NCI-H1105 treated with DMSO at 0.1 percent for 48 hours (cell line): Measurements from ENCODE around the gene THBS2.

Source experiments
- DNase-seq: peaks from one replicate; lab custom pipeline; 2025; lab: John Stamatoyannopoulos, UW

The THBS2 gene

DNA sequence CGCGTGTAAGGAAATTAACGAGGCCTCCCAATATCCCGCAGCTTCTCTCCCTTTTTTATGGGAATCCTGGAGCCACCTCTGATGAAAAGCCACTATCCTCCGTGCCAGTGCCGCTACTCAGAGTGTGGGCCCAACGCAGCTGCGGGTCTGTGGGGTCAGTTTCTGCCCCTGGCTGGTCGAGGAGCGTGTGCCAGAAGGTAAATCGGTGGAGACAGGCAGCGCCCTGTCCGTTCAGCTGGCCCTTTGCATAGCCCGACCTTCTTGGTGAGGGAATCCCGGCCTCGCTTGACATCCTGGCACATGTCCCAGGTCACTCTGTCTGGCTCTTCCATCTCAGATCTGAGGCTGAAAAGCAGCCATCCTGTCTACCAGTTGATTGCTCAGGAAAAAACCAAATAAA, 4.6 kb downstream of the THBS2 start:
- no peak for DNase-seq

DNA sequence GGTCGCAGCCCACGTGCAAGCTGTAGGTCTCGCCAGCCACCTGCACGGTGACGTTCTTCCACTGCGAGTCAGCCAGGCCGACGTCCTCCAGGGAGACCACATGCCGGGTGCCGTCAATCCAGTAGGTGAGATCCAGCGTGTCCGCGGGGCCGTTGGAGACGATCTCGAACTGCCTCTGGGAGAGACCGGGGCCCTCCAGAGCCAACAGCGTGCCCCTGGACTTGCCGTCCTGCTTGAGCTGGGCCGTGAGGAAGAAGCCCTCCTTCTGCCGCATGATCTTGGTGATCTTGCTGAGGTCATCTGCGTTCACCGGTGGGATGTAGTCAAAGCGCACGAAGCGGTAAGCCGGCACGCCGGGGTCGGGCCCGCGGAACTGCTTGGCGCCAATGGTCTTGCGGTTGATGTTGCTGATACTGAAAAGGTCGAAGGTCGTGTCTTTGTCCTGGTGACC, 5.1 kb downstream of the THBS2 start:
- no peak for DNase-seq

DNA sequence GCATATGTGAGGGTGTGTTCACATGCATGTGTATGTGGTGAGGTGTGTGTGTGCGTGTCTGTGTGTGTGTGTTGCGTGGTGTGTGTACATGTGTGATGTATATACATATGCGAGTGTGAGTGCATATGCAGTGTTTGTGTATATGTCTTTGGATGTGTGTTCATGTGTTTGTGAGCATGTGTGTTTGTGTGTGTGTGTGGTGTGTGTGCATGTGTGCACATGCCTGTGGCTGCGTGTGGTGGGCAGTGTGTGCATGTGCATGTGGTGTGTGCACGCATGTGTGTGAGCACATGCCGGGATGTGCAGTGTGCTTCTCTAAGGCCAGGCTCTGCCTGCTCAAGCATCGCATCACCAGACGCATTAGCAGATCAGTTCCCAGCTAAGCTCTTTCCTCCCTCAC, 5.7 kb downstream of the THBS2 start:
- DNase-seq = no peak

DNA sequence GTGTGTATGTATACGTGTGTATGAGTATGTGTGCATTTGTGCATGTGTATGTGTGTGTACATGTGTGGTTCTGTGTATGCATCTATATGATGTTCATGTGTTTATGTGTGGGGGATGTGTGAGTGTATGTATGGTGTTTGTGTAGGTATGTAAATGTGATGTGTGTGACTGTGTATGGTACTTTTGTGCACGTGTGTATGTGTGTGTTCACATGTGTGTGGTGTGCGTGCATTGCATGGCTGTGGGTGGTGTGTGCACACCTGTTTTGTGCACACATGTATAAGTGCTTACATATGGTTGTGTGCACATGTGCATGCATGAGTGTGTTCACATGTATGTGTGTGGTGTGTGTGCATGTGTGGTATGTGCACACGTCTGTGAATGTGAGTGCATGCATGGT, 6.2 kb downstream of the THBS2 start:
- no peak for DNase-seq

DNA sequence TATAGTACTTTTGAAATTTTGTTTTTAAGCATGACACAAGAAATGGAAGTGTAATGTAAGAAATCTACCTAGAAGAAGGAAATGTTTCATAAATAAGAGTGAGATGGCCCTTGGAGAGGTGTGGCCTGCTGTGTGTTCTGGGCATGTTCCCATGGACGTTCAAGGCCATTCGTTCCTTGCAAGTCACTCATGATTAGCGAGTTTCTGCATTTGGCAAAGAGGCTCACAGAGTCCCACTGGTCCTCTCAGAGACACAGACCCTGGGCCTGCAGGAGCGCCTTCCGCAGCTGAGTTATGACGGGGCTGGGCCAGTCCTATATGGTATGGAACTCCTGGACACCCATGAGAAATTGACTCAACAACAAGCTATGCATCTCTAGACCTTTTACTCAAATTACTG, 7.2 kb downstream of the THBS2 start:
- DNase-seq = no peak

DNA sequence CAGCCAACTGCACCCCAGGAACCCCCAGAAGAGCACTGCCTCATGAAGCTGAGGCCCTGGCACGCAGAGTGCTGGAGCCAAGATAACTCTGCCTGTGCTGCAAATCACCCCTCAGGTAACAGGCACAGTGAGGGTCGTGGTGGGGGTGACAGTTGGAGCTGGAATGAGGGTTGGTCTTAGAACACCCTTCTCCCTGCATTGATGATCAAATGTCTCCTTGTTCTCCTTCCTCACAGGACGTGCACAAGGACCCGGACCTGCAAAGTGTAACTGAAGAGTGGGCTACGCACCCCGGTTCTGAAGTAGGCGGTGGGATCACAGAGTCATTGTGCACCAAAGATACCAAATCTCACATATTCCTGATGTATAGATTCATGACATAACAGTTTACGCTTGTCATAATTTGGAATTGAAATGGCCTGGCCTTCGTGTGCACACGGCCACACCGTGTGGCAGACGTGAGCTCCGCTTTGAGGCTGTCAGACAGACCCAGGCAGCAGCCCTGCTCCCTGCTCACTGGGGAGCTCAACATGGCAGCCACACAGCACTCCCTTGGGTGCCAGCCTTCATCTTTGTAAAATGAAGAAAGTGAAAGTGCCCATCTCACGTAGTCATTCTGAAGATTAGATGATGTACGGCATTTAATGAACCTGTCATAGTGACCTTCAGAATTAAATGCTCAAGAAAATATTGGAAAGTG, 8.8 kb downstream of the THBS2 start:
- DNase-seq = no peak

DNA sequence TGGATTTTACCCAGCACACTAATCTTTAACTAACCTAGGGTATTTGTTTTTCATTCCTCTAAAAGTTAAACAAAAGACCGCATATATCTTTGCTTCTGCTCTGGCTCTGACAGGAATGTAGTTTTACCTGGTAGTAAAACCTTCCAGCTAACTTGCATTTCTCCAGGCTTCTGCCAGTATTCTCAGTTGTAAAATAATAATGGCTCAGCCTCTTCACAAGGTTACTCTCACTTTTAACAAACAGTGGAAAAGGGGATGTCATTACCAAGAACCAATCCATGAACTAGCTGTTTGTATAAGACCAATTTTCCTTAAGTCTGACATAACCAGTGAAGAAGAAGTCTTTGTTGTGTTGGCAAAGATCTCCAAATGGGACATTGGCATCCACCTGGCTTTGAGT, 10.0 kb downstream of the THBS2 start:
- DNase-seq = no peak

DNA sequence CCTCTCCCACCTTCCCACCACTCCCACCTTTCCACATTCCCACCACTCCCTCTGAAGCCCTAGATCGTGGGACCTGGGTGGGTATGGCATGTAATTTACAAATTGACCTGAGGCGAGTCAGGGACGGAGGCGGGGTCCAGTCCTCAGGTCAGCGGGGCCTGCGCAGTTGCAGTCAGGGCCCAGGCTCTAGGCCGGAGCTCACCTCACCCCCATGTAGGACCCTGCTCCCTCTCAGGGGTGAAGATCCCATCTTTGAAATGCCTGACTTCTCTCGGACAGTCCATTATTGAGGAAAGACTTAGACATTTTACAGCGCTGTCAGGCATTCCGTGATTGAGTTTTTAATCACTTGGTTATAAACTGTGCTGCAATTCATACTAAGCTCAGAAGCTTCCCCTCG, 10.5 kb downstream of the THBS2 start:
- DNase-seq = no peak

DNA sequence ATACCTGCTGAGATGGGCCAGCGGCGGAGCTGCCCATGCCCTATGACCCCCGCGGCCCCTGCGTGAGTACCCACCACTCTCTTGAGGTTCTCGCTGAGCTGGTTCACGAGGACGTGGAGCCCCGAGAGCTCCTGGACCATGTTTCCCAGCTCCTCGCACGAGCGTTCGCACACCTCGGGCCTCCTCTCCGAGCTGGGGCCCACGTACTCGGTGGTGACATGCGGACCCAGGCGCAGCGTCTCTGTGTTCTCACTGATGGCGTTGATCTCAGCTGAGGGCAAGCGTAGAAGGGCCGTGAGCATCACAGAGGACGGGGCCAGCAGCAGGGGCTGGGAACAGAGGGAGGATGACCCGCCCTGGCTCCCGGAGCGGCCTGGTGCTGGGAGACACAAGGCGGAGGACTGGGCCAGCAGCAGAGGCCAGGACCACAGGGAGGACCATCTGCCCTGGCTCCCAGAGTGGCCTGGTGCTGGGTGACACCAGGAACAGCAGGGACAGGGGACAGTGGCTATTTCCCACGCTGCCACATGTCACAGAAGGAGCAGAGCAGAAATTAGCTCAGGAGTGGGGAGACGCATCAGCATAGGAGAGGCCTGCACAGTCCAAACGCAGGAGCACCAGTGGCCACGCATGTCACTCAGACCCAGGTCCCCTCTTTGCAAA, 11.8 kb downstream of the THBS2 start:
- DNase-seq = no peak

DNA sequence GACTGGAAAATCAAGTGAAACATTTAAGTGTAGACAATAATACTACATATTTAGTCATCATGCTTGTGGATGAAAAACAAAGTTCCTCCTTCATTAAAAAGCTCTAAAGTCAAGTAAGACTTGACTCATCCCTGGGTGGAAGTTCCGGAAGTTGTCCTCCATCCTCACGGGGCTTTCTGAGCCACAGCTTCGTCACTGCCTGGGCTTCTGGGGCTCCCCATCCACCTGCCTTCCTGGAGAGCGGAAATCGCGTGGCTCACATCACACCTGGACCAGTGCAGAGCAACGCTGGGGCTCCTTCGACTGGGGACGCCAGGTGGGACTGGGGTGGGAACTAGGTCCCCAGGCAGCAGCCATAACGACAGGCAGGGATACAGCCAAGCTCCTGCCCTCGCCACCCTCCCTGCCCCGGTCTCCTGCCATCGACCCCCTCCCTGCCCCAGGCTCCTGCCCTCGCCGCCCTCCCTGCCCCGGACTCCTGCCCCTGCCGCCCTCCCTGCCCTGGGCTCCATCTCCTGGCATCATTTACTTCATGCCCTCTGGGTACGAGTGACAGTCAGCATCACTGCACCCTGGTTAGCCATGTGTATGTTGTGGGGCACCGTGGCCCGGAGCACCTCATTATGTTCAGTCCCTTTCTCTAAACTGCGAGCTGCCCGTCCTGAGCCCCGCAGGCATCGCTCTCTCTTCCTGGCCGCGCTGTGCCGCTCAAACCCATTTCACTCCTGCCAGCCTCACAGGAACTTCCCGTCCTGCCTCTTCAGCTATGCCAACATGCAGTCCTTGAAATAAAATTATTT, 12.9 kb downstream of the THBS2 start:
- DNase-seq = no peak

DNA sequence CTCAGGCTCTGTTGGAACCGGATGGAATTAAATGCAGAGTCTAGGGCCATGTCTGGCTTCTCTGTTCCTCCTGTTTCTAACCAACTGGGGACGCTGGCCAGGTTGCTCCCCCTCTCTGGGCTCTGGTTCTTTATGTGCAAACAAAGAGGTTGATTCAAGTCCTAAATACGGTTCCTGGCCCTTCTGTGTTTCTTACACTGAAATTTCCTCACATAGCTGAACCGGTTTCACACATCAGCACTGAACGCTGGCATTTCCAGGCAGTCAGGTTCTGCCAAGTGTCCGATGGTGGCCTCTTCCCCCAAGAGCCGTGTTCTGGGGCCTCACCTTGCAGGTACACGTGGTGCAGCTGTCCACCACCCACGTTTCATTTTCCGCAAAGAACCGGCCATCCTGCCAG, 13.5 kb downstream of the THBS2 start:
- no peak for DNase-seq

DNA sequence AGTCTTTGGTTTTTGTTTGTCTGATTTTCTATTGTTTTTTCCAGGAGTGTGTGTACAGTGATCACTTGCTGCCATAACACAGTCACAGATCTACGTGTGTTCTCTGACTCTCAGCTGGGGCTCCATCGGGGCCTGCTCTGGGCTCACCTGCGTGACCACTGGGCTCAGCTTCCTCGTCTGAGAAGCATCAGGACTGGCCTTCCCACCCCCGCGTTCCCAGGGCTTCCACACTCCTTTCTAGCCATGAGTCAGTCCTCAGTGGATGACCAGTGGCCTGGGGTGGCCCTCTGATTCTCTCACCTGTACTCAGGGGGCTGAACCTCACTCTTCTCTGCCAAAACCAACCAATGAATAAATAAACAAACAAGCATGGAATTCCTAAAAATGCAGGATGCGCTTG, 14.5 kb downstream of the THBS2 start:
- DNase-seq = no peak

DNA sequence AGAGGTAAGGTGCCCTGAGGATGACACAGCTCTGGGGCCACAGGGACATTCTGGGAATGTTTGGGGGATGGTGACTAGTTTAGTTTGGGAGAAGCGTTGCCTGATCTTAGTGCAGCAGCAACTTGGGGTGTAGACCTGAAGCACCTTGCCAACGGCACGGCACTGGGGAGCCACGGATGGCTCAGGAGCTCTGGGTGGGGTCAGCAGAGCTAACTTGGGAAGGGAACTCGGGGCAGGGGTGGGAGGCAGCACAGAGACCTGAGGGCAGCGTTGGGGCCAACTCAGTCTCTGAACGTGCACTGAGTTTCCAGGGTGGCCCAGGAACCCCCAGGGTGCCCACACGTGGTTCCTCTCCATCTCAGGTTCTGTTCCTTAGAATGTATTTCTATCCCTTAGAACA, 14.9 kb downstream of the THBS2 start:
- no peak for DNase-seq

DNA sequence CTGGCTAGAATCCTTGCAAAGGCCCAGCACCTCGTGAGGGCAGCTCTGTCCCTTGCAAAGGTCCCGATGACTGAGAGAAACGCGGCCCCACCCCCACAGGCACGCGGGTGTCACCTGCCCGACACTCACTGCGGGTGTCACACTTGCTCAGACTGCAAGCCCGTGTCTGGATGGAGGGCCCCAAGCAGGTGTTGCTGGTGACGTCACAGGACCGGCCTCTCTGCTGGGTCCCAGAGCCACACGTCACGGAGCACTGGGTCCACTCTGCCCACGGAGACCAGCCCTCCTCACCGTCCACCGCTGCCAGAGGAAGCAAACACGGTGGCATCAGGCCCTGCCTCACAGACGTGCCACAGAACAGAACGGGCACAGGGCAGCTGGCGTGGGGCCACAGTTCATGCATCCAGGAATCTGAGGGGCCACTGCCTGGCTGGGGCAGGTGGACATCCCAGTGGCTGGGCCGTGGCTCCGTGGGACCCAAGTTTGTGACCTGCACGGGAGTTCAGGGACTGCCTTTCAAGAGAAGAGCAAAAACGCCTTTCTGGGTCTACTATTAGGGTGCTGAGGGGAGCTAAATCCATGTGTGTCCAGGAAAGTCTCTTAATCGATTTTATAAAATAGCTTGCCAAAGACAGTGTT, 16.0 kb downstream of the THBS2 start:
- no peak for DNase-seq

DNA sequence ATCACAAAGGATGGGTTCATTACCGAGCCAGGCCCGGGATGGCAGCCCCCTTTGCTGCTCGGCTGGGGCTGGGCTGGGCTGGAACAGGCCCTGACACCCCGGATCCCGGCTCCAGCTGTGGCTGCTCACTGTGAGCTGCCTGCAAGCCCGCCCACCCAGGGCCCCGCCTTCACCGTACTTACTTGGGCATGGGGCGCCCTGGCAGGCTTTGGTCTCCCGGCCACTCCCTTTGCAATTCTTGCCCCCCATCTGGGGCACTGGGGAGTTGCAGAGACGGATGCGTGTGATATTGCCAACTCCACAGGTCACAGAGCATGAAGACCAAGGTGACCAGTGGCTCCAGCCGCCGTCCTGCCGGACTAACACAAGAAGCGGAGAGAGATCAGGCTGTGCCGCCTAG, 16.7 kb downstream of the THBS2 start:
- DNase-seq = no peak

DNA sequence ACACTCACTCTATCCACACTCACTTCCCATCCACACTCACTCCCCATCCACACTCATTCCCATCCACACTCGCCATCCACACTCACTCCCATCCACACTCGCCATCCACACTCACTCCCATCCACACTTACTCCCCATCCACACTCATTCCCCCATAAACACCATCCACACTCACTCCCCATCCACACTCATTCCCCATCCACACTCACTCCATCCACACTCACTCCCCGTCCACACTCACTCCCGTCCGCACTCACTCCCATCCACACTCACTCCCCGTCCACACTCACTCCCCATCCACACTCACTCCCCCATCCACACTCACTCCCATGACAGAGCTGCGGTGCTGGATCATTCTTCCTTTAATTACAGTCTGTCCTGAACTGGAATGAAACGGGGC, 17.1 kb downstream of the THBS2 start:
- DNase-seq = no peak

DNA sequence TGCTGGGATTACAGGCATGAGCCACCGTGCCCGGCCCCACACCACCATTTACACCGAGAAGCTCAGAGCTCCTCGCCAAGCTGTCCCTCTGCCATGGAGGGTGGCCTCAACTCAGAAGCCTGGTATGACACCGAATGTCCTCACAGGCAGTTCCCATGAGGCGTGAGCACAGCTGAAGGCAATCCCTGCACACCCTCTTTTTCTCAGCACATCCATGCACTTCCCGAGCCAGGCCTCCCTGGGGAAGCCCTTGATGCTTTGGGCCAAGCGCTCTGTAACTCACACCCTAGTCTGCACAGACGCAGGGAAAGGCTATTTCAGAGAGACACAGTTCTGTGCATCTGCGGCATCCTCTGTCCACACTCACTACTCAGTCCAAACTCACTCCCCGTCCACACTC, 18.4 kb downstream of the THBS2 start:
- no peak for DNase-seq

DNA sequence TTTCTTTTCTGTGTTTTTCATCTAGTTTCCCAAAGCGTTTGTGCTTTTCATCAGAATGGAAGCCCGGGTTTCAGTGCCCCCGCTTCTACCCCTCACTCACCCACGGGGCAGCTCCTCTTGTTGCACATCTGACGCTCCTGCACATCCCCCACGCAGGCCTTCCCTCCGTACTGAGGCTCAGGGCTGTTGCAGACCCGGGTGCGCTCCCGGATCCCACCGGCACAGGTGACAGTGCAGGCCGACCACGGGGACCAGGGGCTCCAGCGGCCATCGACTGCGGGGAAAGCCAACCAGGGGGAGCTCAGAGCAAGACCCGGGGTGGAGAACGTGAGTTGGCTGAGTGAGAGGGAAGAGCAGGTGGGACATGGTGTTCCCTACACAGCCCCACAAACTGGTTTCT, 19.0 kb downstream of the THBS2 start:
- DNase-seq = no peak

DNA sequence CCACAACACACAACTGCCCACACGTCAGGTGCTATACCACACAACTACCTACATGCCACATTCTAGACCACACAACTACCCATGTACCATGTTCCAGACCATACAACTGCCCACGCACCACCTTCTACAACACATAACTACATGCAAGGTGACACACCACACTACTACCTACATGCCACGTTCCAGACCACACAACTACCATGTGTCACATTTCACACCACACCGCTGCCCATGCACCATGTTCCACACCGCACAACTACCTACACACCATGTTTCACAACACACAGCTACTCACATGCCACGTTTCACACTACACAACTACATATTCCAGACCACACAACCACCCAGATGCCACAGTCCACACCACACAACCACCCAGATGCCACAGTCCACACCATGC, 19.8 kb downstream of the THBS2 start:
- DNase-seq = no peak

DNA sequence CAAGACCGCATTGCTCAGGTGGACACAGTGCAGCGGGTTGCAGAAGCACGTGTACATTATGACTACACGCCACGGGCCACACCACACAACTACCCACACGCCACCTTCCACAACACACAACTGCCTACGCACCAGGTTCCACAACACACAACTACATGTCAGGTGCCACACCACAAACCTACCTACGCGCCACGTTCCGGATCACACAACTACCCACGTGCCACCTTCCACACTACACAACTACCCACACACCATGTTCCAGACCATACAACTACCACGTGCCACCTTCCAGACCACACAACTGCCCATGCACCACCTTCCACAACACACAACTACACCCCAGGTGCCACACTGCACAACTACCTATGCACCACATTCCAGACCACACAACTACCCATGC, 20.5 kb downstream of the THBS2 start:
- DNase-seq = no peak

DNA sequence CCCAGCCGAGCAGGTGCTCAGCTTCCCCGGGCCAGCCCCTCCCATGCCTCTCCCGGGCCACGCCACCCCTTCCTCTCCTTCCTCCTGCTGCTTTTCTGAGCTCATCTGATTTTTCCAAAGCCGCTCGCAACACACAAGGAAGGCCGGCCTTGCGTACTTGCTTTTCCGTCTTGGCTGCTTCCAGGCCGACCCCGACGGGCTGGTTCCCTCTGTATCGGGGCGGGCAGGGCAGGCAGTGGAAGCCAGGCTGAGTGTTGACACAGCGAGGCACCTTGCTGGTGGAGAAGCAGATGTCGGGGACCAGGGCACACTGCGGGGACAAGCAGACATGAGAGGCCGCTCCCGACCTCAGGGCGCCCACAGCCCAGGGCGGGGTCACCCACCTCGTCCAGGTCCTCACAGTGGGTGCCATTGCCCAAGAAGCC, 21.1 kb downstream of the THBS2 start:
- DNase-seq = no peak

DNA sequence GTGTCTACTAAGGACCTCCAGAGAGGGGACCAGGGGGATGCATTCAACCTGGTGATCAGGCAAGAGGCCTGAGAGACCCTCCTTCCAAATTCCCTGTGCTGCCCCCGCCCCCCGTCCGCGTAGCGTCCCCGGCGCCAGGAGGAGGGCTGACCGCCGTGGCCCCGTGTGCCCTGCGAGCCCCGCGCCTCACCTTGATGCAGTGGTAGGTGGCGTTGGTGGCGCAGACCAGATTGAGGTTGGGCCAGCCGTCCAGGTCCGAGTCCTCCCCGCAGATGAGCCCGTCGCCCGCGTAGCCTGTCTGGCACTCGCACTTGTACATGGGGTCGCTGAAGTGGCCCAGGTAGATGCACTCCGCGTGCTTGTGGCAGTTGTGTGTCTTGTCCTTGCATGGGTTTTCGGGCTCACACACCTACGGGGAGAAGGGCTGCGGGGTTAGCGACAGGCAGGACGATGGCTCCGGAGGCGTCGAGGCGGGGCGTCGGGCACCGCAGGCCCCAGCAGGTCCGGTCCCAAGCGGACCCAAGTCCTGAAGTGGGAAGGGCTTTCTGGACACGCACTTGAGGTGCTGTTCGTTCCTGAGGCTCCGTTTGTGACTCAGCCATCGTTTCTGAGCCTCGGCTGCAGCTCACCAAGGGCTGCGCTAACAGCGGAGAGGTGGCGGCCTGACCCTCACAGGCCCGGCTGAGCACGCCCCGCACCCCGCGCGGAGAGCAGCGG, 21.7 kb downstream of the THBS2 start:
- no peak for DNase-seq
